DMS114 treated with DMSO at 0.1 percent for 48 hours (cell line): ENCODE data around the gene OBSL1.
A peak's percentile ranks its signal among the peaks of the same experiment; 100 is the strongest.

Source experiments
- DNase-seq: peaks from one replicate; lab custom pipeline; 2025; ENCODE audit not compliant: unreplicated experiment; lab: John Stamatoyannopoulos, UW

The OBSL1 gene

GRCh38 chr2:219597552-219598307 is 26.4 kb upstream of the OBSL1 start, which contains the start of gene STK11IP:
TSS of gene STK11IP (plus strand) at chr2:219597857. CDS start at chr2:219598120, 263 bp downstream.
- peak; percentile 94 for DNase-seq

- no peak for DNase-seq
Observed at GRCh38 chr2:219596954-219597551, 25.7 kb upstream of the OBSL1 start.

- DNase-seq: no peak
Observed at GRCh38 chr2:219595256-219595655, 23.9 kb upstream of the OBSL1 start.

DNA sequence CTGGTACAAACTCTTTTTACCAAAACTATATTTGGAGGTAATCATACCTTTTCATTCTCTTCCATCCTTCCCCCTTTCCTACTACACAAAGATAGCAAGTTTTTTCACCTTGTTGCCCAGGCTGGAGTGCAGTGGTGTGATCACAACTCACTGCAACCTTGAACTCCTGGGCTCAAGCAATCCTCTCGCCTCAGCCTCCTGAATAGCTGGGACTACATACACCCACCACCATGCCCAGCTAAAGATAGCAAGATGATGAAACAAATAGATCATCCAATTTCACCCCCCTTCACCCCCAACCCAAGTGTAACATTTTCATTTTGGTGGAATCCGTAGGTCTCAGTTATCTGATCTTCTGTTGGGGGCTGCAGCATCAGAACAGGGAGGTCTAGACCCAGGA is 21.8 kb upstream of the OBSL1 start:
- DNase-seq: no peak

- DNase-seq: no peak
Observed at GRCh38 chr2:219592736-219593135, 21.4 kb upstream of the OBSL1 start.

GRCh38 chr2:219591091-219591490 is 19.8 kb upstream of the OBSL1 start:
- no peak for DNase-seq

- no peak for DNase-seq
Observed at GRCh38 chr2:219581346-219581745, 10.0 kb upstream of the OBSL1 start.

- DNase-seq: no peak
Observed at GRCh38 chr2:219578811-219579613, 7.7 kb upstream of the OBSL1 start.

DNA sequence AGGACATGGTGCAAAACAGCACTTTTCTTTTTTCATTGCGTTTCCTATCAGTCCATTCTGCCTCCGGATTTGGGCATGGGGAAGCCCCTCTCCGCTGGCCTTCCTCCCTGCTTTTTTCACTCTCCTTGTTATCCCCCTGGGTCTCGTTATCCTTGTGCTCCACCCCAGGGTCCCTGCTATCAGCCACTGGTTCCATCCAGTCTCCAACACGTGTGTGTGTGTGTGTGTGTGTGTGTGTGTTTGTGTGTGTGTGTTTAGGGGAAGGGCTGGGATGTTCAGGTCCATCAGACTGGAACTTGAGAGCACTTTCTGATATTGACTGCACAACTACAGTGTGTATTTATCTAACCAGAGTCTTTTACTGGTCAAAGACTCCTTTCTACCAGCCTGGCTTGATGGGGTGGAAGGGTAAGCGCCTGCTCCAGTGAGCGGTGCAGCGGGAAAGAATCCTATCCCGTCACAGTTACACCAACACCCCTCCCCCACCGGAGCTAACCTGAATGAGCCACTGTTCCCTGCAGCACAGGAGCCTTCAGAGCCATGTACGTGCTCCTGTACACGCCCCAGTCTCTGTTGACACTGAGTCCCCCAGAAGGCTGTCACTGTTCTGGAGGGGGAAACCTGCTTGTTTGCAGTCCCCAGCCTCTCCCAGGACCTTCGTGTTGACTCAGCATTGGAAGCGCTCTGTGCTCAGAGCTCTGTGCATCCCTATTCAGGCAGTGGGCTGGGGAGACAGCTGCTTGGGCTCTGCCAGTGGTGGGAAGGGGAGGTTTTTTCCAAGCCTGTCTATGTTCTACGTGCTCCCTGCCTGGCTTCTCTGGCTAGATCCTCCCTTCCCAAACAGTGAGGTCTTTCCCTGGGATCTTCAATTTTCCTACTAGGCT is 5.4 kb upstream of the OBSL1 start:
- DNase-seq: no peak

DNA sequence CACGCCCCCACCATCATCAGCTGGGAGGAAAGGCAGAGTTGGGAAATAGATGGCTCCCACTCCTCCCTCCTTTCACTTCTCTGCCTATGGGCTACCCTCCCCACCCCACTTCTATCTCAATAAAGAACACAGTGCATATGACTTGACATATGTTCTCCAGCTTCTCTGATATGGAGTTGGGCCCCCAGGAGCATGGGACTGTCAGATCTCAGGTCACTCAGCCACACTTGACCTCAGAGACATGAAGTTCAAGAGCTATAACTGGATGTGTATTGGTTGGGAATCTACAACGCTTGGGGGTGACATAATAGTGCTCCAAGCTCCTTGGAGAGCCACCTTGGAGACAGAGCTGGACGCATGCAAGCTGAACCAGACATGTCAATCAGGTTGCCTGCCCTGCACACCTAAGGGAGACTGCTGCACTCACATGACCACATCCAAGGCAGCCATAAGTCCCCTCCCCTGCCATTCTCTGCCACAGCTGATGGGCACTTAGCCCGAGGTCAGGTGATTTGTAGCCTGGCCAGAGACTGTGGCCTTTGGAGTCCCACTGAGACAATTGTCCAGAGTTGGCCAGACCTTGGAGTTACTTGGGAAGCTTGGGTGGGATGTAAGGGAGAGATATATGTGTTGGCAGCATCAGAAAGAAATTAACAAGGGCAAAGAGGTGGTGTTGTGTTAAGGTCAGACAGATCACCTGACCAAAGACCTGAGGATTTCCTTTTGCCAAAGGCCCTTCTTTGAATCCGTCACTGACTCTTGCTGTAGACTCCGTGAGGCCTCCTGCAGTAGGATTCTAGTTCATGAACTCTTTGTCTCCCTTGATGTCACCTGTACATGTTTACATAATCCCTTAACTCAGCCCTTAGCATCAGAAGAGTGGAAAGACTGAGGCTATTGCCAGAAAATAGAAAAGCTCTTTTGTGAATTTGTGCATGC is 4.5 kb upstream of the OBSL1 start:
- DNase-seq: no peak

DNA sequence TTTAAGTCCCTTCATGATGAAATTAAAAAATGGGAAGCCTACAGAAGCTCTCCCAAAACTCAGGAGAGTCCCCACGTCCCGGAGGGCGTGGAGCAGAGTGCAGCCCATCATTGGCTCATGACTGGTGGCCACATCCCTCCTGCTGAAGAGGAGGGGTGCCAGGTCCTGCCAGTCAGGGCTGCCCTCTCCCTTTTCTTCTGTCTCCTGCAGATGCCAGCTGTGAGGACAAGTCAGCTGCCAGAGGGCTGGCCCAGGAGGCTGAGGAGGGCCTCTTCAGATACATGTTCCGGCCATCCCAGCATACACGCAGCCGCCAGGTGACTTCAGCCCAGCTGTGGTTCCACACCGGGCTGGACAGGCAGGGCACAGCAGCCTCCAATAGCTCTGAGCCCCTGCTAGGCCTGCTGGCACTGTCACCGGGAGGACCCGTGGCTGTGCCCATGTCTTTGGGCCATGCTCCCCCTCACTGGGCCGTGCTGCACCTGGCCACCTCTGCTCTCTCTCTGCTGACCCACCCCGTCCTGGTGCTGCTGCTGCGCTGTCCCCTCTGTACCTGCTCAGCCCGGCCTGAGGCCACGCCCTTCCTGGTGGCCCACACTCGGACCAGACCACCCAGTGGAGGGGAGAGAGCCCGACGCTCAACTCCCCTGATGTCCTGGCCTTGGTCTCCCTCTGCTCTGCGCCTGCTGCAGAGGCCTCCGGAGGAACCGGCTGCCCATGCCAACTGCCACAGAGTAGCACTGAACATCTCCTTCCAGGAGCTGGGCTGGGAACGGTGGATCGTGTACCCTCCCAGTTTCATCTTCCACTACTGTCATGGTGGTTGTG is 3.4 kb upstream of the OBSL1 start:
- DNase-seq: no peak

DNA sequence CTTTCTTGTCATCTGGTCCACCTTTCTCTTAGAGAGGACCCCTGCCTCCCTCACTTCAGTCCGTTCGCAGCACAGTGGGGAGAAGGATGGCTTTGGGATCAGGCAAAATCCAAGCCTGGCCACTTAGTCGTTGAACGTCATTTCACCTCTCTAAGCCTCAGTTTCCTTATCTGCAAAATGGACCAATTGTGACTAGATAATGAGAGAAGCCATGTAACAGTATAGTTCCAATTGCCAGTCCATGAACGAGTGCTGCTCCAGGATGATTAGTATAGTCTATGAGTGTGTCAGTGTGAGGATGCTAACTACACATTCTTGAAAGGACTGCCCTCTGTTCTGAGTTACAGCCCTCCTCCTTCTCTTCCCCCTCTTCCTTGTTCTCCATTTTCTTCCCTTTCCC is 1.8 kb upstream of the OBSL1 start:
- DNase-seq: peak; percentile 57

- no peak for DNase-seq
Observed at GRCh38 chr2:219572237-219573001, 1.1 kb upstream of the OBSL1 start, which contains the start of gene INHA. TSS of gene INHA (plus strand) at chr2:219572310. CDS start at chr2:219572375, 65 bp downstream.

DNA sequence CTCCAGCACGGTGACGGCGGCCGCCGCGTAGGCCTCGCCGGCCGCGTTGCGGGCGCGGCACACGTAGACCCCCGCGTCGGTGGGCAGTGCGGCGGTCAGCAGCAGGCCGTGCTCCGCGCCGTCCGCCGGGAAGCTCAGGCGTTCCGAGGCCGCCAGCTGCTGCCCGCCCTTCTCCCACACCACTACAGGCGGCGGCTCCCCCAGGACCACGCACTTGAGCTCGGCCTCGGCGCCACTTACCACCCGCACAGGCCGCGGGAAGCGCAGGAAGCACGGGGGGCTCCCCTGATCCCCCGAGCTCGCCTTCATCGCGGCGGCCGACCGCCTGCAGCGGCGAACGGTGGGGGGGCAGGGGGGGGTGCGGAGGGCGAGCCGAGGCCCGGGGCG is 422 bp downstream of the OBSL1 start:
- no peak for DNase-seq

GRCh38 chr2:219570194-219570923 is 980 bp downstream of the OBSL1 start:
- DNase-seq: no peak

GRCh38 chr2:219569635-219570034 is 1.7 kb downstream of the OBSL1 start:
- no peak for DNase-seq

- DNase-seq: no peak
Observed at GRCh38 chr2:219569041-219569440, 2.3 kb downstream of the OBSL1 start.
